Neuronal stem cell (in vitro differentiated cells): ENCODE results near the gene KATNB1.

Experiments
- DNase-seq: peaks from one replicate; pipeline ENCODE4 v3.0.0-alpha.2; 2013; ENCODE audit warnings: low spot score
- H2AFZ ChIP-seq: one replicate; pipeline ENCODE4 v1.6.1; 2013; ENCODE audit warnings: mild to moderate bottlenecking, low read length, inconsistent platforms
- H2AK5ac ChIP-seq: 2 replicates; pipeline ENCODE4 v1.6.1; 2013; ENCODE audit warnings: low read depth, mild to moderate bottlenecking, inconsistent platforms, low read length, moderate library complexity, mixed read lengths
- H2BK120ac ChIP-seq: 2 replicates; pipeline ENCODE4 v1.6.1; 2013; ENCODE audit warnings: low read depth, mild to moderate bottlenecking, inconsistent platforms, low read length, moderate library complexity, mixed read lengths
- H2BK12ac ChIP-seq: one replicate; pipeline ENCODE4 v1.6.1; 2013; ENCODE audit warnings: low read length, inconsistent platforms
- H2BK15ac ChIP-seq: 2 replicates; pipeline ENCODE4 v1.6.1; 2013; ENCODE audit warnings: mild to moderate bottlenecking, low read length, inconsistent platforms, mixed read lengths
- H2BK5ac ChIP-seq: one replicate; pipeline ENCODE4 v1.6.1; 2013; ENCODE audit warnings: inconsistent platforms, mild to moderate bottlenecking, low read length, moderate library complexity
- H3K14ac ChIP-seq: one replicate; pipeline ENCODE4 v1.6.1; 2013; ENCODE audit warnings: low read length, inconsistent platforms
- H3K18ac ChIP-seq: 2 replicates; pipeline ENCODE4 v1.6.1; 2013; ENCODE audit warnings: low read length, inconsistent platforms
- H3K23ac ChIP-seq: 2 replicates; pipeline ENCODE4 v1.6.1; 2013; ENCODE audit warnings: low read depth, mild to moderate bottlenecking, mixed read lengths, low read length, inconsistent platforms; ENCODE audit not compliant: poor library complexity
- H3K27ac ChIP-seq: replicated peaks from 3 replicates; pipeline ENCODE4 v1.5.1; 2013; ENCODE audit warnings: low read length, inconsistent platforms
- H3K27me3 ChIP-seq, 3 experiments: 2 replicates each; pipeline ENCODE4 v1.6.1; 2013; ENCODE audit warnings: low read length in 3 of 3, mild to moderate bottlenecking in 2 of 3, inconsistent platforms in 1 of 3, low read depth in 1 of 3, mixed read lengths in 1 of 3, moderate library complexity in 1 of 3; ENCODE audit not compliant: control insufficient read depth in 3 of 3, insufficient read depth in 3 of 3
- H3K36me3 ChIP-seq, 2 donors: replicated peaks in 1 of 2; 2 replicates each; pipeline ENCODE4 v1.6.1; 2013; ENCODE audit warnings: low read length in 2 of 2; ENCODE audit not compliant: control insufficient read depth in 2 of 2, insufficient read depth in 2 of 2
- H3K4ac ChIP-seq: 2 replicates; pipeline ENCODE4 v1.6.1; 2013; ENCODE audit warnings: inconsistent platforms, mild to moderate bottlenecking, low read length, moderate library complexity
- H3K4me1 ChIP-seq, 2 donors: 1 replicate in 1 of 2; 2 replicates in 1 of 2; pipeline ENCODE4 v1.6.1; 2013; ENCODE audit warnings: low read length in 2 of 2, low read depth in 1 of 2; ENCODE audit not compliant: control insufficient read depth in 2 of 2, insufficient read depth in 1 of 2
- H3K4me2 ChIP-seq: one replicate; pipeline ENCODE4 v1.6.1; 2013; ENCODE audit warnings: mild to moderate bottlenecking, low read length, inconsistent platforms; ENCODE audit not compliant: insufficient read depth, poor library complexity, severe bottlenecking
- H3K4me3 ChIP-seq, 2 donors: 2 replicates each; pipeline ENCODE4 v1.5.1; 2013; ENCODE audit warnings: low read length in 2 of 2, mild to moderate bottlenecking in 2 of 2, inconsistent platforms in 1 of 2, moderate library complexity in 1 of 2
- H3K79me1 ChIP-seq: one replicate; pipeline ENCODE4 v1.6.1; 2013; ENCODE audit warnings: low read depth, mild to moderate bottlenecking, inconsistent platforms, low read length, moderate library complexity
- H3K9ac ChIP-seq: one replicate; pipeline ENCODE4 v1.6.1; 2013; ENCODE audit warnings: mild to moderate bottlenecking, low read depth, low read length, inconsistent platforms; ENCODE audit not compliant: poor library complexity
- H3K9me3 ChIP-seq, 2 donors: replicated peaks in 1 of 2; 2 replicates each; pipeline versions ENCODE3 to v1.6.1; 2013; ENCODE audit warnings: low read length in 2 of 2, mild to moderate bottlenecking in 2 of 2, inconsistent platforms in 1 of 2, low read depth in 1 of 2, mixed read lengths in 1 of 2, moderate library complexity in 1 of 2; ENCODE audit not compliant: control insufficient read depth in 2 of 2, insufficient read depth in 1 of 2
- H4K8ac ChIP-seq: one replicate; pipeline ENCODE4 v1.6.1; 2013; ENCODE audit warnings: low read depth, mild to moderate bottlenecking, inconsistent platforms, low read length, moderate library complexity
- H4K91ac ChIP-seq: one replicate; pipeline ENCODE4 v1.6.1; 2013; ENCODE audit warnings: low read length, low read depth, mild to moderate bottlenecking, inconsistent platforms; ENCODE audit not compliant: poor library complexity
- WGBS, 2 donors: extraction: QIAGEN DNeasy Blood & Tissue Kit; methylation state at CpG; one replicate each; pipeline ENCODE4 v1.1.7; 2013; ENCODE audit warnings: missing lambda C conversion rate in 2 of 2, mixed read lengths in 1 of 2; ENCODE audit not compliant: insufficient read length in 2 of 2, insufficient replicate concordance in 1 of 2; ENCODE audit errors: extremely low coverage in 2 of 2; 5-methylcytosine and 5-hydroxymethylcytosine counted together

KATNB1 gene

DNA sequence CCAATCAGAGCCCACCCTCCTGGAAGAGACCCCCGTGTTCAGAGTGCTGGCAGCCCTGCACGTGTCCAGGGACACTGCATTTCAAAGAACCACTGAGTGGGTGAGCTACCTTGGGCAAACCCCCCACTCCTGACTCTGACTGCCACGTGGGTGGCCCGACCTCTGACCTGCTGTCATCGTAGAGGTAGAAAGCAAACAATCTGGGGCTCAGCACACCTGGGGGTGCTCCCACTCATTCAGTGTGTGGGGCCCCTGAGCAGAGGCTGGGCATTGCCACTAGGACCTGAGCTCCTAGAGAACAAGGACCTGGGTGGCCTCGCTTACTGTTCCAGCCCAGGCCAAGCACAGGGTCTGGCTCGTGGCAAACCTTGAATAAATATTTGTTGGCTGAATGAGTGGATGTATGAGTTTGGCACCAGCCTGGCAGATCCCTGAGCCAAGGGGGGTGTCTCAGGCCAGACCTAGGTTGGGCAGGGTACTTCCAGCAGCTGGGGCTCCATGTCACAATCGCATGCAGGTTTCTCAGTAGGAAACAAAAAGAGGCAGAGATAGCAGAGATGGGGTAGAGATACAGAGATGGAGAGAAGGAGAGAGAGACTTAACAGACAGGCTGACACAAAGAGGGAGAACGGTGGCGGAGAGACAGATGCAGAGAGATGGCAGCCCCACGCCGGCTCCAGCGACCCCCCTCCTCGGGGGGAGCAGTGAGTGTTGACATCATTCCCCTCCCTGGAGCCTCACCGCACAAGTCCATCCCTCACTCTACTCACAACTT, 46.4 kb upstream of the KATNB1 start:
- Histone ChIP-seq H3K4ac (no peak overlapping the region), H2AK5ac (peak overlapping the region; percentile 28), H3K27me3 (peaks cover 0 to 12% (median 3%) of the 10 kb centered on the region in 3 experiments), H3K9ac (no peak overlapping the region), H3K27ac (no peak overlapping the region), H2BK12ac (no peak overlapping the region), H3K4me3 (no peak overlapping the region), H2BK120ac (no peak overlapping the region), H2BK15ac (peak overlapping the region; percentile 34), H2BK5ac (no peak overlapping the region), H4K91ac (no peak overlapping the region), H3K79me1 (no peaks in the 10 kb centered on the region), H3K4me2 (no peak overlapping the region), H2AFZ (peak overlapping the region; percentile 85), H3K9me3 (no peaks in the 10 kb centered on the region), H3K4me1 (peaks cover 8 to 9% of the 10 kb centered on the region in 2 donors), H3K23ac (no peak overlapping the region), H3K14ac (no peak overlapping the region), H3K36me3 (no peaks in the 10 kb centered on the region), H4K8ac (no peak overlapping the region), H3K18ac (peak overlapping the region; percentile 22)
- no CpG with 5 or more reads among the region's 15 CpGs for WGBS, 2 donors
- DNase-seq, result no peak

DNA sequence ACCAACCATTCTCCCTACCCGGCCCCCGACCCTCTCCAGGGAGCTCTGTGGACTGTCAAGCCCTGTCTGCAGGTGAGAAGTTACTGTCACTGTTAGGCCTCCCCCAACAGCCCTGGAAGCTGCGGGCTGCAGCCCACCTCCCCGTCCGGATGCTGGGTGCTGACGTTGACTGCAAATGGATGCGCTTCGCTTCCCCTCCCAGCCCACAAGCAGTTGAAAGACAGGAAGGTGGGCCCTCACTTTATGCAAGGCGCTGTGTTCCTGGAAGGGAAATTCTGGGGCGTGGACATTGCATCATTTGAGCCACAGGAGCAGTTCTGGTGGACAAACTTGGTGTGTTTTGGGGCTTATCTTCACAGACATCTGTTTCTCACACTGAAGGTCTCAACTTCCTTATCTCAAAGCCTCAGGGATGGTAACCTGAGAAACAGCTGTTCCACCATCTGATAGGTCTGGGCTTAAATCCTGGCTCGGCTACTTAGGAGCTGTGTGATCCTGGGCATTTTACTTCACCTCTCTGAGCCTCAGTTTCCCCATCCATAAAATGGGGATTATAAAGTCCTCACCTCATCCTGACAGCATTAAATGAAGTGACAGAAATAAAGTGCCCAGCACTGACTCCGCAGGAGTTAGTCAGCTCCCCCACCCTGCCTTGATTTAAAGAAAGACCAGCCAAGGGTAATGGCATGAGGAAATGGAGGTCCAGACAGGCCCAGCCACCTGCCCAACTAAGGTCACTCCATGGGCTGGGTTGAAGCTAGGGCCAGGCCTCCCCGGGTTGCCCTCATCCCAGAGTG, 45.6 kb upstream of the KATNB1 start:
- Histone ChIP-seq H3K4me3 (no peak overlapping the region), H2AFZ (peak overlapping the region; percentile 85), H2BK5ac (no peak overlapping the region), H2BK120ac (no peak overlapping the region), H3K4me1 (peaks cover 9 to 11% of the 10 kb centered on the region in 2 donors), H3K14ac (no peak overlapping the region), H3K27ac (no peak overlapping the region), H3K4ac (no peak overlapping the region), H3K79me1 (no peaks in the 10 kb centered on the region), H2BK15ac (peak overlapping the region; percentile 34), H3K9ac (no peak overlapping the region), H4K91ac (no peak overlapping the region), H3K9me3 (no peaks in the 10 kb centered on the region), H4K8ac (no peak overlapping the region), H2AK5ac (no peak overlapping the region), H3K27me3 (peaks cover 0 to 12% (median 3%) of the 10 kb centered on the region in 3 experiments), H3K18ac (no peak overlapping the region), H2BK12ac (no peak overlapping the region), H3K36me3 (no peaks in the 10 kb centered on the region), H3K23ac (no peak overlapping the region), H3K4me2 (no peak overlapping the region)
- WGBS, 2 donors, result no CpG with 5 or more reads among the region's 13 CpGs
- DNase-seq, result no peak

DNA sequence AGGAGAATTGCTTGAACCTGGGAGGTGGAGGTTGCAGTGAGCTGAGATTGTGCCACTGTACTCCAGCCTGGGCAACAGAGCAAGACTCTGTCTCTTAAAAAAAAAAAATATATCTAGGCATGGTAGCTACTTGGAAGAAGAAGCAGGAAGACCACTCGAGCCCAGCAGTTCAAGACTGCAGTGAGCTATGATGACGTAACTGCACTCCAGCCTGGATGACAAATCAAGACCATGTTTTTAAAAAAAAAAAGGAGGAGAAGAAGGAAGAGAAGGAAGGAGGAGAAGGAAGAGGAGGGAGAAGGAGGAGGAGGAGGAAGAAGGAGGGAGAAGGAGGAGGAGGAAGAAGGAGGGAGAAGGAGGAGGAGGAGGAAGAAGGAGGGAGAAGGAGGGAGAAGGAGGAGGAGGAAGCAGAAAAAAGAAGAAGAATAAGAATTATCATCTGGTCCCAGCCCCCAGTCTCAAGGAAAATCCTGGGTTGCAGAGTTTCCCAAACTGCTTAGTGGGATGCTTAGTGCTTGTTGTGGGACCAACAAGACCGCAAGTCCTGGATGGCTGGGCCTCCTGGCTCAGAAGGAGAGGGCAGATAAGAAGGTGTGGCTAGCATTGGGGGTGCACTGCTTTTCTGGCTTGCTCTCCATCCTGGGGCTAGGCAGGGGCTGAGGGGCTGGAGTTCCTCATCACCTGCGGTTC, 44.6 kb upstream of the KATNB1 start:
- H3K4ac ChIP-seq, result no peak overlapping the region
- H2BK120ac ChIP-seq, result no peak overlapping the region
- H3K36me3 ChIP-seq, result no peaks in the 10 kb centered on the region
- H3K14ac ChIP-seq, result no peak overlapping the region
- H3K27me3 ChIP-seq, result peaks cover 0 to 12% (median 3%) of the 10 kb centered on the region in 3 experiments
- no peak overlapping the region for H3K4me2 ChIP-seq
- no peak overlapping the region for H2AFZ ChIP-seq
- H4K91ac ChIP-seq, result no peak overlapping the region
- H2BK5ac ChIP-seq, result no peak overlapping the region
- no peaks in the 10 kb centered on the region for H3K79me1 ChIP-seq
- H3K9me3 ChIP-seq, result no peaks in the 10 kb centered on the region
- no peak overlapping the region for H2BK12ac ChIP-seq
- H3K4me1 ChIP-seq, result peaks cover 9 to 11% of the 10 kb centered on the region in 2 donors
- no peak overlapping the region for H2AK5ac ChIP-seq
- H3K9ac ChIP-seq, result no peak overlapping the region
- no CpG with 5 or more reads among the region's 4 CpGs for WGBS, 2 donors
- H2BK15ac ChIP-seq, result no peak overlapping the region
- no peak overlapping the region for H3K4me3 ChIP-seq
- no peak overlapping the region for H3K27ac ChIP-seq
- no peak for DNase-seq
- H3K18ac ChIP-seq, result no peak overlapping the region
- no peak overlapping the region for H4K8ac ChIP-seq
- H3K23ac ChIP-seq, result peak overlapping the region; percentile 5
